ENCODE data around the gene OPRL1. TPM values are rescaled to one million over a fixed set of nuclear protein-coding genes. Genes with fewer than 3 reads are reported as not detected.

The OPRL1 gene
- total RNA-seq, 1 donor from 2014 or later = 10.2 TPM

GRCh38 chr20:64107736-64108457, 28.0 kb downstream of the OPRL1 start:
- Mint-ChIP-seq H3K27me3 (ENCODE audit: unreplicated experiment) (peaks cover 7% of the 10 kb centered on the region), H3K36me3 (ENCODE audit: low read depth, unreplicated experiment) (no peaks in the 10 kb centered on the region), H3K4me1 (ENCODE audit: unreplicated experiment) (no peaks in the 10 kb centered on the region), H3K9me3 (ENCODE audit: unreplicated experiment) (no peaks in the 10 kb centered on the region), H3K27ac (ENCODE audit: unreplicated experiment) (no peak overlapping the region), H3K4me3 (ENCODE audit: unreplicated experiment) (no peak overlapping the region)
- no peak for DNase-seq (ENCODE audit: low spot score)
- no peak for TF ChIP-seq CTCF (IDR thresholded peaks at IDR 0.05; ENCODE audit: unreplicated experiment)

GRCh38 chr20:64108731-64109681, 29.1 kb downstream of the OPRL1 start:
- Mint-ChIP-seq H3K4me3 (ENCODE audit: unreplicated experiment) (no peak overlapping the region), H3K36me3 (ENCODE audit: low read depth, unreplicated experiment) (no peaks in the 10 kb centered on the region), H3K9me3 (ENCODE audit: unreplicated experiment) (no peaks in the 10 kb centered on the region), H3K27ac (ENCODE audit: unreplicated experiment) (no peak overlapping the region), H3K27me3 (ENCODE audit: unreplicated experiment) (peaks cover 4% of the 10 kb centered on the region), H3K4me1 (ENCODE audit: unreplicated experiment) (no peaks in the 10 kb centered on the region)
- DNase-seq (ENCODE audit: low spot score) = no peak
- TF ChIP-seq CTCF (IDR thresholded peaks at IDR 0.05; ENCODE audit: unreplicated experiment) = no peak

GRCh38 chr20:64109831-64110391, 30.0 kb downstream of the OPRL1 start:
- Mint-ChIP-seq H3K4me3 (ENCODE audit: unreplicated experiment) (no peak overlapping the region), H3K9me3 (ENCODE audit: unreplicated experiment) (no peaks in the 10 kb centered on the region), H3K36me3 (ENCODE audit: low read depth, unreplicated experiment) (no peaks in the 10 kb centered on the region), H3K27me3 (ENCODE audit: unreplicated experiment) (peaks cover 4% of the 10 kb centered on the region), H3K4me1 (ENCODE audit: unreplicated experiment) (no peaks in the 10 kb centered on the region), H3K27ac (ENCODE audit: unreplicated experiment) (no peak overlapping the region)
- no peak for TF ChIP-seq CTCF (IDR thresholded peaks at IDR 0.05; ENCODE audit: unreplicated experiment)
- DNase-seq (ENCODE audit: low spot score) = no peak

GRCh38 chr20:64110411-64111068, 30.7 kb downstream of the OPRL1 start:
- H3K9me3 Mint-ChIP-seq (ENCODE audit: unreplicated experiment) = no peaks in the 10 kb centered on the region
- no peaks in the 10 kb centered on the region for H3K4me1 Mint-ChIP-seq (ENCODE audit: unreplicated experiment)
- no peak for TF ChIP-seq CTCF (IDR thresholded peaks at IDR 0.05; ENCODE audit: unreplicated experiment)
- no peak overlapping the region for H3K4me3 Mint-ChIP-seq (ENCODE audit: unreplicated experiment)
- no peak overlapping the region for H3K27ac Mint-ChIP-seq (ENCODE audit: unreplicated experiment)
- no peaks in the 10 kb centered on the region for H3K36me3 Mint-ChIP-seq (ENCODE audit: low read depth, unreplicated experiment)
- no peak for DNase-seq (ENCODE audit: low spot score)
- peaks cover 4% of the 10 kb centered on the region for H3K27me3 Mint-ChIP-seq (ENCODE audit: unreplicated experiment)

Measured in endothelial cell (in vitro differentiated cells).